ENCODE results near the gene THSD4.

The THSD4 gene

DNA sequence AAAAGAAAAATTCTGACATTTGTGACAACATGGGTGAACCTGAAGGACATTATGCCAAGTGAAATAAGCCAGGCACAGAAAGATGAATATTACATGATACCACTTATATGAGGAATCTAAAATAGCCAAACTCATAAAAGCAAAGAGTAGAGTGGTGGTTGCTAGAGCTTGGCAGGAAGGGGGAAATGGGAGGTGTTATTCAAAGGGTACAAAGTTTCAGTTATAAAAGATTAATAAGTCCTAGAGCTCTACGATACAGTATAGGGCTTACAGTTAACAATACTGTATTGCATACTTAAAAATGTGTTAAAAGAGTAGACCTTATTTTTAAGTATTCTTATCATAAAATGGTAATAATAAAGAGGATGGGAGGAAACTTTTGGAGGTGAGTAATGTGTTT is 583.5 kb downstream of the THSD4 start:
- Histone ChIP-seq H3K36me3 (ENCODE audit: insufficient read depth, low read length) (no peaks in the 10 kb centered on the region), H3K9ac (ENCODE audit: low read length) (no peak overlapping the region), H3F3A (ENCODE audit: insufficient read depth, low read length) (no peaks in the 10 kb centered on the region), H2AFZ (ENCODE audit: low read length) (no peak overlapping the region), H4K20me1 (ENCODE audit: insufficient read depth, low read length) (no peaks in the 10 kb centered on the region), H3K27me3 (ENCODE audit: insufficient read depth, low read length) (peaks cover 4% of the 10 kb centered on the region; the same call in 1 of the 2 replicates), H3K4me3 (ENCODE audit: low read depth, low read length, poor library complexity, severe bottlenecking) (no peak overlapping the region), H3K27ac (ENCODE audit: low read depth, low read length, poor library complexity, severe bottlenecking) (no peak overlapping the region), H3K4me2 (ENCODE audit: low read length) (no peak overlapping the region), H3K9me3 (ENCODE audit: low read length) (no peaks in the 10 kb centered on the region), H3K9me2 (ENCODE audit: low read depth, low read length) (no peaks in the 10 kb centered on the region), H3K79me2 (ENCODE audit: insufficient read depth, low read length) (no peaks in the 10 kb centered on the region), H3K4me1 (ENCODE audit: insufficient read depth, low read length, severe bottlenecking) (no peaks in the 10 kb centered on the region)
- TF ChIP-seq CTCF (IDR thresholded peaks at IDR 0.05; ENCODE audit: low read length) (no peak), EZH2 (IDR thresholded peaks at IDR 0.05; ENCODE audit: borderline replicate concordance, low read length) (no peak)

DNA sequence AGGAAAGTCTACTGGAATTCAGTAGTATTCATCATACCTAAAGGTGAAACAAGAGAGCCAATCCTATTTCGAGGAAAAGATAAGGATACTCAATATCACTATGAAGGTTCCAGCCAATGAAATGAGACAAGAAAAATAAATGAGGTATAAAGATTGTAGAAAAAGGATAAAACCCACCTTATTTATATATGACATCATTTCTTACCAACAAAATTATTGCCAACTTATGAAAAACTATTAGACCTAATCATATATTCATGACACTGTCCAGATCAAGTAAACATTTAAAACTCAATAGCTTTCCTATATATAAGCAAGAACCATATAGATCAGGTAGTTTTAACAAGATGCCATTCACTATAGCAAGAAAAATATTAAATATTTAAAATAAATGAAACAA is 584.7 kb downstream of the THSD4 start:
- no peaks in the 10 kb centered on the region for H3K4me1 ChIP-seq (ENCODE audit: insufficient read depth, low read length, severe bottlenecking)
- H3K4me2 ChIP-seq (ENCODE audit: low read length): no peak overlapping the region
- no peaks in the 10 kb centered on the region for H3K9me3 ChIP-seq (ENCODE audit: low read length)
- TF ChIP-seq CTCF (IDR thresholded peaks at IDR 0.05; ENCODE audit: low read length) (no peak), EZH2 (IDR thresholded peaks at IDR 0.05; ENCODE audit: borderline replicate concordance, low read length) (no peak)
- H3K9me2 ChIP-seq (ENCODE audit: low read depth, low read length): no peaks in the 10 kb centered on the region
- no peak overlapping the region for H3K27ac ChIP-seq (ENCODE audit: low read depth, low read length, poor library complexity, severe bottlenecking)
- H4K20me1 ChIP-seq (ENCODE audit: insufficient read depth, low read length): no peaks in the 10 kb centered on the region
- no peaks in the 10 kb centered on the region for H3F3A ChIP-seq (ENCODE audit: insufficient read depth, low read length)
- no peak overlapping the region for H2AFZ ChIP-seq (ENCODE audit: low read length)
- peaks cover 4% of the 10 kb centered on the region; the same call in 1 of the 2 replicates for H3K27me3 ChIP-seq (ENCODE audit: insufficient read depth, low read length)
- H3K36me3 ChIP-seq (ENCODE audit: insufficient read depth, low read length): no peaks in the 10 kb centered on the region
- no peaks in the 10 kb centered on the region for H3K79me2 ChIP-seq (ENCODE audit: insufficient read depth, low read length)
- no peak overlapping the region for H3K4me3 ChIP-seq (ENCODE audit: low read depth, low read length, poor library complexity, severe bottlenecking)
- no peak overlapping the region for H3K9ac ChIP-seq (ENCODE audit: low read length)

DNA sequence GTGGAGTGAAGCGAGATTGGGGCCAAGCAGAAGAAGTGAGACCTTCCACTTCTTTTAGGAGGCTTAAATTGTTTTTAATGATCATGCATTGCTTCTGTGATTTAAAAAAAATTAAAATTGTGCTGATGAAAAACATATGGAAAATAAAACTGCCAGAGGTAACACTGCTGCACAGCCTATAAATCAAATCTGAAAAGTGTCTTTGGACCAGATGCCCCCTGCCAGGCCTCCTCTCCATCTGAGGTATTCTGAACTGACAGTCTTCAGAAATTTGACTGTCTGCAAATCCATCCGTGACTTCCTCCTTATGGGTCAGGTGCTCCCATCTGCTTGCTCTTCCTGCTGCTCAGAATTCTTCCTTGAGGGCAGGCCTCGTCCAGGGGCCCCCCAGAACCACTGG is 586.5 kb downstream of the THSD4 start:
- H3K36me3 ChIP-seq (ENCODE audit: insufficient read depth, low read length): no peaks in the 10 kb centered on the region
- H3F3A ChIP-seq (ENCODE audit: insufficient read depth, low read length): no peaks in the 10 kb centered on the region
- H3K4me2 ChIP-seq (ENCODE audit: low read length): no peak overlapping the region
- H2AFZ ChIP-seq (ENCODE audit: low read length): no peak overlapping the region
- H3K79me2 ChIP-seq (ENCODE audit: insufficient read depth, low read length): no peaks in the 10 kb centered on the region
- H3K27me3 ChIP-seq (ENCODE audit: insufficient read depth, low read length): peaks cover 4% of the 10 kb centered on the region; the same call in 1 of the 2 replicates
- no peak overlapping the region for H3K9ac ChIP-seq (ENCODE audit: low read length)
- H3K27ac ChIP-seq (ENCODE audit: low read depth, low read length, poor library complexity, severe bottlenecking): no peak overlapping the region
- no peak overlapping the region for H3K4me3 ChIP-seq (ENCODE audit: low read depth, low read length, poor library complexity, severe bottlenecking)
- H3K9me3 ChIP-seq (ENCODE audit: low read length): no peaks in the 10 kb centered on the region
- TF ChIP-seq CTCF (IDR thresholded peaks at IDR 0.05; ENCODE audit: low read length) (no peak), EZH2 (IDR thresholded peaks at IDR 0.05; ENCODE audit: borderline replicate concordance, low read length) (no peak)
- H4K20me1 ChIP-seq (ENCODE audit: insufficient read depth, low read length): no peaks in the 10 kb centered on the region
- H3K9me2 ChIP-seq (ENCODE audit: low read depth, low read length): no peaks in the 10 kb centered on the region
- H3K4me1 ChIP-seq (ENCODE audit: insufficient read depth, low read length, severe bottlenecking): no peaks in the 10 kb centered on the region
